ENCODE results near the gene STX18. TPM values are rescaled to one million over a fixed set of nuclear protein-coding genes. Genes with fewer than 3 reads are reported as not detected.

STX18 gene
- total RNA-seq, 1 donor from 2014 or later = 36.7 TPM

DNA sequence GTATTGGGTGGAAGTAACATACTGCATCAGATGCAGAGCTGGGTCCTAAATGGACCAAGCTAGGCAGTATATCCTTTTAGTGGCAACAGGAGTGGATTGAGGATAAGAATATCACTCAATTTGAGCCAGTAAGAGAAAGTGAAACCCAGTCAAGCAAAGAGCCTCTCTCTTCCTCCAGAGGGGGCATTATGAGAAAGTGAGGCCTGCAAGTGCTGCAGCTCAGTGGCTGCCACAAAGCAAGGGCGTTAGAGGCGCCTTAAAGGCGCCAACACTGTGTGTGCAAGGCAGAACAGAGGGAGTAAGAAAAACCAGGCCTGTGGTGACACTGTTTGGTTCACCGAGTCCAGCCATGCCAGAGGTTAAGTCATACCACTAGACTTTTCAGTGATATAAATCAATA, 17.5 kb downstream of the STX18 start:
- H3K27ac Mint-ChIP-seq = no peak overlapping the region
- TF ChIP-seq, protein P1, sequence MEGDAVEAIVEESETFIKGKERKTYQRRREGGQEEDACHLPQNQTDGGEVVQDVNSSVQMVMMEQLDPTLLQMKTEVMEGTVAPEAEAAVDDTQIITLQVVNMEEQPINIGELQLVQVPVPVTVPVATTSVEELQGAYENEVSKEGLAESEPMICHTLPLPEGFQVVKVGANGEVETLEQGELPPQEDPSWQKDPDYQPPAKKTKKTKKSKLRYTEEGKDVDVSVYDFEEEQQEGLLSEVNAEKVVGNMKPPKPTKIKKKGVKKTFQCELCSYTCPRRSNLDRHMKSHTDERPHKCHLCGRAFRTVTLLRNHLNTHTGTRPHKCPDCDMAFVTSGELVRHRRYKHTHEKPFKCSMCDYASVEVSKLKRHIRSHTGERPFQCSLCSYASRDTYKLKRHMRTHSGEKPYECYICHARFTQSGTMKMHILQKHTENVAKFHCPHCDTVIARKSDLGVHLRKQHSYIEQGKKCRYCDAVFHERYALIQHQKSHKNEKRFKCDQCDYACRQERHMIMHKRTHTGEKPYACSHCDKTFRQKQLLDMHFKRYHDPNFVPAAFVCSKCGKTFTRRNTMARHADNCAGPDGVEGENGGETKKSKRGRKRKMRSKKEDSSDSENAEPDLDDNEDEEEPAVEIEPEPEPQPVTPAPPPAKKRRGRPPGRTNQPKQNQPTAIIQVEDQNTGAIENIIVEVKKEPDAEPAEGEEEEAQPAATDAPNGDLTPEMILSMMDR (conservative IDR thresholded peaks at IDR 0.05) = peak; percentile 26
- no peak for DNase-seq (ENCODE audit: extremely low spot score, unreplicated experiment)
- no peak overlapping the region for H3K4me3 Mint-ChIP-seq
- no peaks in the 10 kb centered on the region for H3K27me3 Mint-ChIP-seq
- H3K4me1 Mint-ChIP-seq (ENCODE audit: unreplicated experiment) = peaks cover 40% of the 10 kb centered on the region
- H3K9me3 Mint-ChIP-seq = no peaks in the 10 kb centered on the region
- peaks cover 8% of the 10 kb centered on the region for H3K36me3 Mint-ChIP-seq

DNA sequence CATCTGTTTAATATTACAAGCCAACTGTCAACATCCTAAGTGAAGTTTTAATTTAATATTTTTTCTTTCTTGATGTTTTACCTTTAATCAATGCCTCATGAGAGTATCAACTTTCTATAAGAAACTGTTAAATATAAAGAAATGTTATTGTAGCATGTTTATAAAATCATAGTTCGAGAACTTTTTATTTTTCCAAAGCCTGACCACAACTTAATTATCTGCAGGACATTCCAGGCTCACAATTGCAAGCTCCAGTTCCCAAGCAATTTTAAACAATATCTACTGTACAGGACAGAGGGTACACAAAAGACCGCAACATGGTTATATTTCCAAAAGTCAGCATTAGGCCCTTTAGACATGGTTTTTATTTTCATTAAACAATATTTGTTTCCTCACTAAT, 20.1 kb downstream of the STX18 start:
- no peaks in the 10 kb centered on the region for H3K9me3 Mint-ChIP-seq
- H3K27ac Mint-ChIP-seq = no peak overlapping the region
- no peak for DNase-seq (ENCODE audit: extremely low spot score, unreplicated experiment)
- H3K4me1 Mint-ChIP-seq (ENCODE audit: unreplicated experiment) = peaks cover 51% of the 10 kb centered on the region
- TF ChIP-seq, protein P1 (conservative IDR thresholded peaks at IDR 0.05) = no peak
- H3K27me3 Mint-ChIP-seq = no peaks in the 10 kb centered on the region
- peak overlapping the region; percentile 5 for H3K4me3 Mint-ChIP-seq
- peaks cover 4% of the 10 kb centered on the region for H3K36me3 Mint-ChIP-seq

DNA sequence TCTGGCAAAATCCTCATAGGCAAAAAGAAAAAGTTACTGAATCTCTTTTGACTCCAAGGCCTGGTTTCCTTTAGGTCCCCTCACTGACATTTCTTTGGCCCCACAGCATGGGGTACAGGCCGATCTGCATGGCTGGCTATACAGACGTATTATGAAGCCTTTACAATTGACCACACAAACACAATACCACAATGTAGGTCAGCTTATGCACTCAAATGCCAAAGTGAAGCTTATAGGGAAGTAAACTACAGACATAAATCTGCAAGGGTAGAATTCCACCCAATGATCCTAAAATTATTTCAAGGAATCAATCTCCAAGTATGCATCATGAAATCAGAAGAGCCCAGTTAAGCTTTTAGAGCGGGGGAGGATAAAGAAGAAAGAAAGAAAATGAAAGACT, 20.7 kb downstream of the STX18 start:
- H3K36me3 Mint-ChIP-seq = peaks cover 4% of the 10 kb centered on the region
- H3K4me3 Mint-ChIP-seq = peak overlapping the region; percentile 9
- no peak for DNase-seq (ENCODE audit: extremely low spot score, unreplicated experiment)
- no peaks in the 10 kb centered on the region for H3K27me3 Mint-ChIP-seq
- TF ChIP-seq, protein P1 (conservative IDR thresholded peaks at IDR 0.05) = no peak
- no peaks in the 10 kb centered on the region for H3K9me3 Mint-ChIP-seq
- H3K27ac Mint-ChIP-seq = no peak overlapping the region
- H3K4me1 Mint-ChIP-seq (ENCODE audit: unreplicated experiment) = peaks cover 52% of the 10 kb centered on the region

DNA sequence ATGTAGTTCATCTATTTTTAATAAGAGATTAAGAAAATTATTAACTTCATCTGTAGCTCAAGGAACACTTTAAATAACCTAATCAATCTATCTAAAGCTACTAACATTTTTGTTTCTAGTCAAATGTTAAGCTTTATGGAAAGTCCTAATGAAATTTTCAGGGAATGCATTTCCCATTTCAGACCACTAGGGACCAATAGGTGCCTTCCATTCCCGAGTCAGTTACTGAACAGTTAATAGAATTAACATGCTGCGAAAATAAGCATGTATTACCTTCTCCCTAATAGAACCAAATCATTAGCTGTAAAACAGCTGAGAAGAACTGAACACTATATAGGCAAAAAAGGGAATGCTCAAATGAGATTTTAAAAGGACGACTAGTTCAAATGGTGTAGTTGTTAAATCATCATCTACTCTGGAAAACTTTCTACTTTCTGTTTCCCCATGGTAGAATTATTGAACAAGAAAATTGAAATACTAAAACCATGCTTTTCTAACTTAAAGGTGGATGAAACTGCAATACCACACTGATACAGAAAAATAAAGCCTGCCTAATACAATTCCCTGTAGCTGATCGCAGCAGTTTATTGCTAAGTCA, 22.5 kb downstream of the STX18 start:
- Mint-ChIP-seq H3K4me3 (no peak overlapping the region), H3K27me3 (no peaks in the 10 kb centered on the region), H3K4me1 (ENCODE audit: unreplicated experiment) (peaks cover 51% of the 10 kb centered on the region), H3K27ac (no peak overlapping the region), H3K9me3 (no peaks in the 10 kb centered on the region), H3K36me3 (no peaks in the 10 kb centered on the region)
- TF ChIP-seq, protein P1 (conservative IDR thresholded peaks at IDR 0.05) = peak; percentile 83
- no peak for DNase-seq (ENCODE audit: extremely low spot score, unreplicated experiment)

DNA sequence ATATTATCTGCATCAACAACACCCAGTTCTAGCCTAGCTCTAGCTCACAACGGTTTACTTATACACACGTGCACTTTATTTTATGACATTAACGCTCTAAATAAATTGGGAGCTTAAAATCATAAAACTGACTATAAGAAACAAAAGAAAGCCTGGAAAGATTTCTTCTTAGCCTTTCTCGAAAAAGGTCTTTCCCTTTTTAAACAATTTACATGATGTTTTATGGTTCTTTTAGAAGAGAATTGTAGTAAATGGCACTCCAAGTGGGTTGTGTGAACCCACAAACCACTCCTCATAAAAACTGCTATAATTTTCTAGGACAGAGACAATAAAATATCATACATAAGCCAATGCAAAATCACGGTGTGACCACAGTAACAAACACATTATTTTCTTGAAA, 23.1 kb downstream of the STX18 start:
- peaks cover 52% of the 10 kb centered on the region for H3K4me1 Mint-ChIP-seq (ENCODE audit: unreplicated experiment)

More for the DNA sequence above, 23.1 kb downstream of the STX18 start:
- Mint-ChIP-seq H3K4me3 (no peak overlapping the region), H3K9me3 (no peaks in the 10 kb centered on the region), H3K27me3 (no peaks in the 10 kb centered on the region), H3K36me3 (no peaks in the 10 kb centered on the region), H3K27ac (no peak overlapping the region)
- TF ChIP-seq, protein P1 (conservative IDR thresholded peaks at IDR 0.05) = no peak
- DNase-seq (ENCODE audit: extremely low spot score, unreplicated experiment) = no peak
